ENCODE data around the gene FRMD4B. TPM values are rescaled to one million over a fixed set of nuclear protein-coding genes. Genes with fewer than 3 reads are reported as not detected.

Gene FRMD4B
- total RNA-seq, 4 donors from 2014 or later, result 39.5 to 71.0 (median 56.0) TPM

DNA sequence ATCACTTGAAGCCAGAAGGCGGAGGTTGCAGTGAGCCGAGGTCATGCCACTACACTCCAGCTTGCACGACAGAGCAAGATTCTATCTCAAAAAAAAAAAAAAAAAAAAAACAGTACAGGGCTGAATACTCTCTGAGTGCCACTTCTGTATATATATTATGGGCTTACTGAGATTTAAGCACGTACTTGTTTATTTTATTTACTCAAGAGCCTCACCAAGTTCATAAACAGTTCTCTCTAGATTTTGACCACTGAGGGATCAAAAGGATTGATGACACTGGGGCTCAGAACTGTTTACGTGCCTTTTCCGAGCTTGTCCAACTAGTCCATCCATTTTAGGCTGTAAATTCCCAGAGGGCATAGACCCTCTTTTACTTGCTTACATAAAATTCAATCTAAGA is 81.5 kb downstream of the FRMD4B start:
- ATAC-seq (ENCODE audit: low FRiP score) (no peak), DNase-seq (ENCODE audit: low spot score) (no peak)
- TF ChIP-seq CTCF (IDR thresholded peaks at IDR 0.05), result no peak

- ATAC-seq (ENCODE audit: low FRiP score) (no peak), DNase-seq (ENCODE audit: low spot score) (no peak)
- no peak for TF ChIP-seq CTCF (IDR thresholded peaks at IDR 0.05)
Observed at GRCh38 chr3:69300296-69300695, 85.6 kb downstream of the FRMD4B start.

GRCh38 chr3:69299344-69299743 is 86.5 kb downstream of the FRMD4B start:
- no peak for TF ChIP-seq CTCF (IDR thresholded peaks at IDR 0.05)
- ATAC-seq (ENCODE audit: low FRiP score) (peak; percentile 33), DNase-seq (ENCODE audit: low spot score) (no peak)

DNA sequence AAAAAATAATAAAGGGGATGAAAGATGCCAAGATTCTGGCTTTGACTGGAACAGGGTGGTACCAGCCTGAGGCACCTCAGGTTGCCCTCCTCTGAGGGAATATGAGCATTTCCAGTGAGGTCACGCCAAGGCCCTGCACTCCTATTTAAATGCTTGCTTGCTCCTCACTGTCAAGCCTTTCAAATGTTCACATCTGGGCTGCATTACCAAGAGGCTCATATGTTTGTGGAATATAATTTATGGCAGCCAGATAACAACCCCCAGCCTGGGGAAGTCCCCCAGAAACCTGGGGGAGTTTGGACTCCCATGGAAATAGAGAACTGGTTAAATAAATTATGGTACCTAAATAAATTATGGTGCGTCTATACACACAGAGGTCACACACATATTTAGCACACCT is 88.4 kb downstream of the FRMD4B start:
- no peak for ATAC-seq (ENCODE audit: low FRiP score)
- no peak for DNase-seq (ENCODE audit: low spot score)
- TF ChIP-seq CTCF (IDR thresholded peaks at IDR 0.05), result no peak

DNA sequence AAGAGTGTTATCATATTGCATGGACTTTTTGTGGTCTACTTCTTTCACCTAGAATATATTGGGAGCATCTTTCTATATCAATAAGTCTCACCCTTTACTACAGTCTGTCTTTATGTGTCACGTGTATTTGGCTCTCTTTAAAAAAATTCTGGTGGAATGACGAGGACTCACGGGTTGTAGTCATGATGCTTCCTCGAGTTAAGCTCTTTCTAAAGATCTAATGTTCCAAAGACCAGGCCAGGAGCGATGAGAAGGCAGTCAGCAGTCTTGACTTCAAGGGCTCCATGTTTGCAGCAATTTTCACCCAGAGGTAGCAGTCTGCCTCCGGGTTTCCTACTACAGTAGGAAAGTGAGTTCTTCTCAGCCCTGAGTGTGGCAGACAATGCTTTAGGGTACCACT is 88.9 kb downstream of the FRMD4B start:
- no peak for DNase-seq (ENCODE audit: low spot score)
- no peak for TF ChIP-seq CTCF (IDR thresholded peaks at IDR 0.05)
- no peak for ATAC-seq (ENCODE audit: low FRiP score)

GRCh38 chr3:69294014-69294766 is 91.7 kb downstream of the FRMD4B start:
- ATAC-seq (ENCODE audit: low FRiP score), result peak; percentile 41
- TF ChIP-seq CTCF (IDR thresholded peaks at IDR 0.05), result no peak
- DNase-seq (ENCODE audit: low spot score), result no peak

DNA sequence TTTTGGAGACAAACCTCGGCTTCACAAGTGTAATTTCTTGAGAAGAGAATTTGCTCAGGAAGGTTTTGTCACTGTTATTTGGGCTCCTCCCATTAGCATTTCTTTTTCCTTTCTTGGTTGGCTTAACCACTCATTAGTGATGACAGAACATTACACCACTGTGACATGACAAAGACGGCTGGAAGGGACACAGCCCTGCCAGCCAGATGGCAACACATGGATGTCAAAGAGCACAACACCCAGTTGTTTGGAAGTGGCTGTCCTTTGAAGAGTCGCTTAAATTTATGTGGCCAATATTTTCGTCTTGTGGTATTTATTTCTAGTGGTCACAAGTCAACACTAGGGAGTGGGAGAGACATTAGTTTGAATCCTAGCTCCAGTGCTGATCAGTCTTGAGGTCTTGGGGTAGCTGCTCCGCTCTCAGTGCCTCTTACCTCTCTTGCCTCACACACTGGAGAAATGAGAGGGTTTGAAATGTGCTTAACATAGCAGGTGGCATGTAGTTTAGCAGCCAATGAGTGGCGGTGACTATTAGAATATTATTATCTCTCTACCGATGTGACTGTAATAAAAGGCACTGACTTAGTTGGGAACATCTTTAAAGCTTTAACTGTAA is 92.8 kb downstream of the FRMD4B start:
- DNase-seq (ENCODE audit: low spot score), result no peak
- TF ChIP-seq CTCF (IDR thresholded peaks at IDR 0.05), result no peak
- ATAC-seq (ENCODE audit: low FRiP score), result no peak

Data from omental fat pad (tissue), 4 donors.